ENCODE measurements around the gene SLA2. TPM values are rescaled to one million over a fixed set of nuclear protein-coding genes. Genes with fewer than 3 reads are reported as not detected.
"Not testable (repeated sequence)": the region's sequence is repeated elsewhere in the genome, so short reads cannot be mapped to it uniquely, and the experiment has no call there.

Gene SLA2
- total RNA-seq = 21.5 TPM
- polyA plus RNA-seq = 6.8 TPM
- long read RNA-seq, donor 1, partial matches to known transcripts = 0 of 1 reads
- long read RNA-seq, donor 1, other reads (novel, unspliced or antisense) = 0 of 1 reads
- long read RNA-seq, donor 2, transcript SLA2-201 (8 exons, 2,757 nt) = major isoform, 15 of 21 reads
- long read RNA-seq, donor 2, partial matches to known transcripts = 5 of 21 reads
- long read RNA-seq, donor 2, other reads (novel, unspliced or antisense) = 0 of 21 reads
- long read RNA-seq, donor 3, transcript SLA2-201 (8 exons, 2,757 nt) = major isoform, 11 of 16 reads
- long read RNA-seq, donor 3, partial matches to known transcripts = 5 of 16 reads
- long read RNA-seq, donor 3, other reads (novel, unspliced or antisense) = 0 of 16 reads
- long read RNA-seq, donor 4, transcript SLA2-201 (8 exons, 2,757 nt) = major isoform, 6 of 7 reads
- long read RNA-seq, donor 4, partial matches to known transcripts = 0 of 7 reads
- long read RNA-seq, donor 4, other reads (novel, unspliced or antisense) = 0 of 7 reads
- long read RNA-seq, donor 5, transcript SLA2-201 (8 exons, 2,757 nt) = major isoform, 8 of 15 reads
- long read RNA-seq, donor 5, transcript SLA2-202 (8 exons, 2,171 nt) = minor isoform, 7 of 15 reads
- long read RNA-seq, donor 5, partial matches to known transcripts = 0 of 15 reads
- long read RNA-seq, donor 5, other reads (novel, unspliced or antisense) = 0 of 15 reads
- long read RNA-seq, donor 6, transcript SLA2-201 (8 exons, 2,757 nt) = major isoform, 6 of 8 reads
- long read RNA-seq, donor 6, partial matches to known transcripts = 0 of 8 reads
- long read RNA-seq, donor 6, other reads (novel, unspliced or antisense) = 0 of 8 reads
- long read RNA-seq, donor 7, partial matches to known transcripts = 0 of 4 reads
- long read RNA-seq, donor 7, other reads (novel, unspliced or antisense) = 0 of 4 reads
- long read RNA-seq, donor 8, partial matches to known transcripts = 0 of 5 reads
- long read RNA-seq, donor 8, other reads (novel, unspliced or antisense) = 0 of 5 reads
- long read RNA-seq, donor 9, partial matches to known transcripts = 0 of 3 reads
- long read RNA-seq, donor 9, other reads (novel, unspliced or antisense) = 0 of 3 reads
- long read RNA-seq, donor 10, partial matches to known transcripts = 0 of 1 reads
- long read RNA-seq, donor 10, other reads (novel, unspliced or antisense) = 0 of 1 reads

GRCh38 chr20:36645998-36646397, at the start of gene SLA2:
TSS of gene SLA2 (minus strand) at chr20:36646196. CDS start at chr20:36641335, 4,861 bp downstream.
- Histone ChIP-seq H3K27me3 (ENCODE audit: control insufficient read depth in 2 of 2, insufficient read depth in 1 of 2, low read length in 1 of 2) (no peaks in the 10 kb centered on the region), H3K27ac (ENCODE audit: low read depth in 1 of 2, low read length in 1 of 2) (peak within 1 kb of the TSS; percentile 61 to 75), H3K4me1 (ENCODE audit: control insufficient read depth in 2 of 2, insufficient read depth in 2 of 2, low read length in 2 of 2) (peaks cover 31 to 55% of the 10 kb centered on the region in 2 donors), H3K9me3 (ENCODE audit: control insufficient read depth in 2 of 2, insufficient read depth in 1 of 2, low read length in 1 of 2) (no peaks in the 10 kb centered on the region), H3K36me3 (ENCODE audit: control insufficient read depth in 2 of 2, insufficient read depth in 2 of 2, low read length in 1 of 2) (peaks cover 1 to 8% of the 10 kb centered on the region in 2 donors), H3K4me3 (ENCODE audit: low read length in 2 of 2) (peak within 1 kb of the TSS; percentile 23 to 46)
- 2% methylated on average over 9 of the region's 9 CpGs for WGBS
- peak in 7 of 9 donors; percentile 50 to 91 (median 76) for DNase-seq (ENCODE audit: low read depth in 6 of 9, low spot score in 9 of 9)

GRCh38 chr20:36695467-36695866, 49.5 kb upstream of the SLA2 start:
- DNase-seq (ENCODE audit: low read depth in 6 of 9, low spot score in 9 of 9); H3K9me3 ChIP-seq (ENCODE audit: control insufficient read depth in 2 of 2, insufficient read depth in 1 of 2, low read length in 1 of 2); H3K4me3 ChIP-seq (ENCODE audit: low read length in 2 of 2); H3K36me3 ChIP-seq (ENCODE audit: control insufficient read depth in 2 of 2, insufficient read depth in 2 of 2, low read length in 1 of 2); H3K27ac ChIP-seq (ENCODE audit: low read depth in 1 of 2, low read length in 1 of 2); H3K4me1 ChIP-seq (ENCODE audit: control insufficient read depth in 2 of 2, insufficient read depth in 2 of 2, low read length in 2 of 2); H3K27me3 ChIP-seq (ENCODE audit: control insufficient read depth in 2 of 2, insufficient read depth in 1 of 2, low read length in 1 of 2): not testable (repeated sequence)
- WGBS = 98% methylated on average over 8 of the region's 8 CpGs

- 93% methylated on average over 7 of the region's 7 CpGs for WGBS
- no peak overlapping the region for H3K4me3 ChIP-seq (ENCODE audit: low read length in 2 of 2)
- H3K27me3 ChIP-seq (ENCODE audit: control insufficient read depth in 2 of 2, insufficient read depth in 1 of 2, low read length in 1 of 2) = no peaks in the 10 kb centered on the region
- H3K9me3 ChIP-seq (ENCODE audit: control insufficient read depth in 2 of 2, insufficient read depth in 1 of 2, low read length in 1 of 2) = no peaks in the 10 kb centered on the region
- H3K27ac ChIP-seq (ENCODE audit: low read depth in 1 of 2, low read length in 1 of 2) = no peak overlapping the region
- H3K4me1 ChIP-seq (ENCODE audit: control insufficient read depth in 2 of 2, insufficient read depth in 2 of 2, low read length in 2 of 2) = peaks cover 0 to 3% of the 10 kb centered on the region in 2 donors
- H3K36me3 ChIP-seq (ENCODE audit: control insufficient read depth in 2 of 2, insufficient read depth in 2 of 2, low read length in 1 of 2) = no peaks in the 10 kb centered on the region
- no peak for DNase-seq (ENCODE audit: low read depth in 6 of 9, low spot score in 9 of 9)
These were observed 42.6 kb upstream of the SLA2 start for GRCh38 chr20:36688630-36689029.

GRCh38 chr20:36687850-36688249, 41.9 kb upstream of the SLA2 start:
- no peak for DNase-seq (ENCODE audit: low read depth in 6 of 9, low spot score in 9 of 9)
- Histone ChIP-seq H3K9me3 (ENCODE audit: control insufficient read depth in 2 of 2, insufficient read depth in 1 of 2, low read length in 1 of 2) (no peaks in the 10 kb centered on the region), H3K36me3 (ENCODE audit: control insufficient read depth in 2 of 2, insufficient read depth in 2 of 2, low read length in 1 of 2) (no peaks in the 10 kb centered on the region), H3K4me3 (ENCODE audit: low read length in 2 of 2) (no peak overlapping the region), H3K27ac (ENCODE audit: low read depth in 1 of 2, low read length in 1 of 2) (no peak overlapping the region), H3K4me1 (ENCODE audit: control insufficient read depth in 2 of 2, insufficient read depth in 2 of 2, low read length in 2 of 2) (peaks cover 0 to 3% of the 10 kb centered on the region in 2 donors), H3K27me3 (ENCODE audit: control insufficient read depth in 2 of 2, insufficient read depth in 1 of 2, low read length in 1 of 2) (no peaks in the 10 kb centered on the region)
- WGBS = 94% methylated on average over 3 of the region's 3 CpGs

GRCh38 chr20:36686944-36687343, 40.9 kb upstream of the SLA2 start:
- DNase-seq (ENCODE audit: low read depth in 6 of 9, low spot score in 9 of 9) = no peak
- Histone ChIP-seq H3K36me3 (ENCODE audit: control insufficient read depth in 2 of 2, insufficient read depth in 2 of 2, low read length in 1 of 2) (peaks cover 0 to 5% of the 10 kb centered on the region in 2 donors), H3K27ac (ENCODE audit: low read depth in 1 of 2, low read length in 1 of 2) (no peak overlapping the region), H3K9me3 (ENCODE audit: control insufficient read depth in 2 of 2, insufficient read depth in 1 of 2, low read length in 1 of 2) (no peaks in the 10 kb centered on the region), H3K27me3 (ENCODE audit: control insufficient read depth in 2 of 2, insufficient read depth in 1 of 2, low read length in 1 of 2) (no peaks in the 10 kb centered on the region), H3K4me1 (ENCODE audit: control insufficient read depth in 2 of 2, insufficient read depth in 2 of 2, low read length in 2 of 2) (peaks cover 0 to 3% of the 10 kb centered on the region in 2 donors), H3K4me3 (ENCODE audit: low read length in 2 of 2) (no peak overlapping the region)
- 93% methylated on average over 4 of the region's 4 CpGs for WGBS

GRCh38 chr20:36686504-36686903, 40.5 kb upstream of the SLA2 start:
- no peak overlapping the region for H3K27ac ChIP-seq (ENCODE audit: low read depth in 1 of 2, low read length in 1 of 2)
- WGBS = 98% methylated on average over 2 of the region's 2 CpGs
- no peak for DNase-seq (ENCODE audit: low read depth in 6 of 9, low spot score in 9 of 9)
- peaks cover 0 to 3% of the 10 kb centered on the region in 2 donors for H3K4me1 ChIP-seq (ENCODE audit: control insufficient read depth in 2 of 2, insufficient read depth in 2 of 2, low read length in 2 of 2)
- H3K27me3 ChIP-seq (ENCODE audit: control insufficient read depth in 2 of 2, insufficient read depth in 1 of 2, low read length in 1 of 2) = no peaks in the 10 kb centered on the region
- peaks cover 0 to 5% of the 10 kb centered on the region in 2 donors for H3K36me3 ChIP-seq (ENCODE audit: control insufficient read depth in 2 of 2, insufficient read depth in 2 of 2, low read length in 1 of 2)
- no peak overlapping the region for H3K4me3 ChIP-seq (ENCODE audit: low read length in 2 of 2)
- no peaks in the 10 kb centered on the region for H3K9me3 ChIP-seq (ENCODE audit: control insufficient read depth in 2 of 2, insufficient read depth in 1 of 2, low read length in 1 of 2)

- H3K36me3 ChIP-seq (ENCODE audit: control insufficient read depth in 2 of 2, insufficient read depth in 2 of 2, low read length in 1 of 2) = peaks cover 0 to 12% of the 10 kb centered on the region in 2 donors
- 86% methylated on average over 6 of the region's 6 CpGs for WGBS
These were observed 38.8 kb upstream of the SLA2 start for GRCh38 chr20:36684747-36685146.

GRCh38 chr20:36682311-36682710, 36.3 kb upstream of the SLA2 start:
- no peak for DNase-seq (ENCODE audit: low read depth in 6 of 9, low spot score in 9 of 9)
- Histone ChIP-seq H3K27ac (ENCODE audit: low read depth in 1 of 2, low read length in 1 of 2) (no peak overlapping the region), H3K4me1 (ENCODE audit: control insufficient read depth in 2 of 2, insufficient read depth in 2 of 2, low read length in 2 of 2) (peaks cover 0 to 3% of the 10 kb centered on the region in 2 donors), H3K4me3 (ENCODE audit: low read length in 2 of 2) (no peak overlapping the region), H3K9me3 (ENCODE audit: control insufficient read depth in 2 of 2, insufficient read depth in 1 of 2, low read length in 1 of 2) (peaks cover 0 to 2% of the 10 kb centered on the region in 2 donors), H3K27me3 (ENCODE audit: control insufficient read depth in 2 of 2, insufficient read depth in 1 of 2, low read length in 1 of 2) (no peaks in the 10 kb centered on the region), H3K36me3 (ENCODE audit: control insufficient read depth in 2 of 2, insufficient read depth in 2 of 2, low read length in 1 of 2) (peaks cover 0 to 13% of the 10 kb centered on the region in 2 donors)
- WGBS = 100% methylated on average over 1 of the region's 1 CpG

More at GRCh38 chr20:36684747-36685146, 38.8 kb upstream of the SLA2 start:
- Histone ChIP-seq H3K4me1 (ENCODE audit: control insufficient read depth in 2 of 2, insufficient read depth in 2 of 2, low read length in 2 of 2) (peaks cover 0 to 3% of the 10 kb centered on the region in 2 donors), H3K27me3 (ENCODE audit: control insufficient read depth in 2 of 2, insufficient read depth in 1 of 2, low read length in 1 of 2) (no peaks in the 10 kb centered on the region), H3K4me3 (ENCODE audit: low read length in 2 of 2) (no peak overlapping the region), H3K9me3 (ENCODE audit: control insufficient read depth in 2 of 2, insufficient read depth in 1 of 2, low read length in 1 of 2) (no peaks in the 10 kb centered on the region), H3K27ac (ENCODE audit: low read depth in 1 of 2, low read length in 1 of 2) (no peak overlapping the region)
- DNase-seq (ENCODE audit: low read depth in 6 of 9, low spot score in 9 of 9) = no peak

All from thymus (tissue), 14 donors.